H9 (cell line): ENCODE measurements around the gene FRY. TPM values are rescaled to one million over a fixed set of nuclear protein-coding genes. Genes with fewer than 3 reads are reported as not detected.

Experiments
- DNase-seq: peaks from one replicate; pipeline ENCODE4 v3.0.0-alpha.2; 2017
- H2AFZ ChIP-seq: one replicate; pipeline ENCODE4 v1.6.1; 2013; ENCODE audit warnings: mild to moderate bottlenecking, low read length, control low read depth, moderate library complexity
- H2AK5ac ChIP-seq: 2 replicates; pipeline ENCODE4 v1.6.1; 2013; ENCODE audit warnings: low read length, control low read depth, mixed read lengths; ENCODE audit not compliant: insufficient read length
- H2BK120ac ChIP-seq: one replicate; pipeline ENCODE4 v1.6.1; 2013; ENCODE audit warnings: low read depth, mild to moderate bottlenecking, low read length, control low read depth, inconsistent platforms; ENCODE audit not compliant: poor library complexity, severe bottlenecking
- H2BK12ac ChIP-seq: 2 replicates; pipeline ENCODE4 v1.6.1; 2013; ENCODE audit warnings: low read length, control low read depth, mixed read lengths, low read depth; ENCODE audit not compliant: insufficient read length
- H2BK15ac ChIP-seq: 2 replicates; pipeline ENCODE4 v1.6.1; 2013; ENCODE audit warnings: low read depth, low read length, control low read depth
- H2BK20ac ChIP-seq: one replicate; pipeline ENCODE4 v1.6.1; 2013; ENCODE audit warnings: low read depth, mild to moderate bottlenecking, low read length, control low read depth, inconsistent platforms; ENCODE audit not compliant: poor library complexity, severe bottlenecking
- H2BK5ac ChIP-seq: 2 replicates; pipeline ENCODE4 v1.6.1; 2013; ENCODE audit warnings: low read length, control low read depth, mixed read lengths; ENCODE audit not compliant: insufficient read length
- H3K14ac ChIP-seq: 2 replicates; pipeline ENCODE4 v1.6.1; 2013; ENCODE audit warnings: low read length, control low read depth; ENCODE audit not compliant: insufficient read depth
- H3K18ac ChIP-seq: 2 replicates; pipeline ENCODE4 v1.6.1; 2013; ENCODE audit warnings: low read depth, mild to moderate bottlenecking, mixed read lengths, low read length, control low read depth; ENCODE audit not compliant: insufficient read length
- H3K23ac ChIP-seq: 2 replicates; pipeline ENCODE4 v1.6.1; 2013; ENCODE audit warnings: low read length, control low read depth, mixed read lengths, low read depth; ENCODE audit not compliant: insufficient read length
- H3K23me2 ChIP-seq: 2 replicates; pipeline ENCODE4 v1.6.1; 2013; ENCODE audit warnings: low read depth, mild to moderate bottlenecking, mixed read lengths, low read length, control low read depth; ENCODE audit not compliant: insufficient read length, poor library complexity, severe bottlenecking
- H3K27ac ChIP-seq: 2 replicates; pipeline ENCODE4 v1.5.1; 2013; ENCODE audit warnings: low read length, control low read depth, mixed read lengths, low read depth; ENCODE audit not compliant: insufficient read length
- H3K27me3 ChIP-seq: 2 replicates; pipeline ENCODE4 v1.6.1; 2013; ENCODE audit warnings: low read length, control low read depth, inconsistent platforms; ENCODE audit not compliant: insufficient read depth
- H3K4ac ChIP-seq: 2 replicates; pipeline ENCODE4 v1.6.1; 2013; ENCODE audit warnings: low read depth, mild to moderate bottlenecking, control low read depth, inconsistent platforms, low read length, moderate library complexity
- H3K4me1 ChIP-seq: 2 replicates; pipeline ENCODE4 v1.6.1; 2013; ENCODE audit warnings: low read length, control low read depth, inconsistent platforms; ENCODE audit not compliant: insufficient read depth
- H3K4me2 ChIP-seq: 2 replicates; pipeline ENCODE4 v1.6.1; 2013; ENCODE audit warnings: low read length, control low read depth, mixed read lengths; ENCODE audit not compliant: insufficient read length, insufficient read depth
- H3K56ac ChIP-seq: 2 replicates; pipeline ENCODE4 v1.6.1; 2013; ENCODE audit warnings: low read depth, mild to moderate bottlenecking, mixed read lengths, low read length, control low read depth; ENCODE audit not compliant: insufficient read length
- H3K79me1 ChIP-seq: 2 replicates; pipeline ENCODE4 v1.6.1; 2013; ENCODE audit warnings: low read depth, mild to moderate bottlenecking, moderate library complexity, low read length, control low read depth, inconsistent platforms; ENCODE audit not compliant: insufficient read depth, poor library complexity, severe bottlenecking
- H3K79me2 ChIP-seq: 2 replicates; pipeline ENCODE4 v1.6.1; 2013; ENCODE audit warnings: low read length, control low read depth, inconsistent platforms; ENCODE audit not compliant: insufficient read depth
- H3K9ac ChIP-seq: 2 replicates; pipeline ENCODE4 v1.6.1; 2013; ENCODE audit warnings: low read length, control low read depth, mixed read lengths; ENCODE audit not compliant: insufficient read length; ENCODE audit errors: extremely low read depth
- H3K9me3 ChIP-seq: one replicate; pipeline ENCODE4 v1.6.1; 2013; ENCODE audit warnings: low read depth, low read length, inconsistent platforms; ENCODE audit not compliant: control insufficient read depth
- H3T11ph ChIP-seq: one replicate; pipeline ENCODE4 v1.6.1; 2013; ENCODE audit warnings: mild to moderate bottlenecking, low read length, control low read depth, inconsistent platforms
- H4K20me1 ChIP-seq: one replicate; pipeline ENCODE4 v1.6.1; 2013; ENCODE audit not compliant: control insufficient read depth, insufficient read length, insufficient read depth
- H4K5ac ChIP-seq: 2 replicates; pipeline ENCODE4 v1.6.1; 2013; ENCODE audit warnings: low read depth, mild to moderate bottlenecking, mixed read lengths, low read length, control low read depth; ENCODE audit not compliant: insufficient read length
- H4K8ac ChIP-seq: replicated peaks from 2 replicates; pipeline ENCODE4 v1.6.1; 2013; ENCODE audit warnings: low read length, control low read depth, mixed read lengths, low read depth; ENCODE audit not compliant: insufficient read length
- H4K91ac ChIP-seq: 2 replicates; pipeline ENCODE4 v1.6.1; 2013; ENCODE audit warnings: low read depth, mild to moderate bottlenecking, moderate library complexity, mixed read lengths, low read length, control low read depth; ENCODE audit not compliant: insufficient read length
- H3K27ac Mint-ChIP-seq, 3 experiments: 2 replicates in 2 of 3; 3 replicates in 1 of 3; pipeline ENCODE4 v1.8.0; 2020 to 2021; ENCODE audit warnings: mixed read lengths in 3 of 3, mild to moderate bottlenecking in 1 of 3, moderate library complexity in 1 of 3
- H3K27me3 Mint-ChIP-seq: 2 replicates; pipeline ENCODE4 v1.8.0; 2021; ENCODE audit warnings: low read depth, mild to moderate bottlenecking, moderate library complexity, mixed read lengths
- H3K36me3 Mint-ChIP-seq, 3 experiments: 2 replicates in 2 of 3; 3 replicates in 1 of 3; pipeline ENCODE4 v1.8.0; 2020 to 2021; ENCODE audit warnings: low read depth in 3 of 3, mixed read lengths in 3 of 3; ENCODE audit not compliant: insufficient read depth in 1 of 3
- H3K4me1 Mint-ChIP-seq, 2 experiments: 2 replicates each; pipeline ENCODE4 v1.8.0; 2020; ENCODE audit warnings: mixed read lengths in 2 of 2
- H3K4me3 Mint-ChIP-seq, 2 experiments: 2 replicates in 1 of 2; 3 replicates in 1 of 2; pipeline ENCODE4 v1.8.0; 2020 to 2021; ENCODE audit warnings: mild to moderate bottlenecking in 2 of 2, mixed read lengths in 2 of 2, moderate library complexity in 1 of 2
- H3K9me3 Mint-ChIP-seq, 2 experiments: 2 replicates in 1 of 2; 3 replicates in 1 of 2; pipeline ENCODE4 v1.8.0; 2020; ENCODE audit warnings: mild to moderate bottlenecking in 2 of 2, mixed read lengths in 2 of 2, moderate library complexity in 1 of 2
- CTCF ChIP-seq: fragments of 200-600 bp; sonication (generic); conservative IDR thresholded peaks from 3 replicates; pipeline ENCODE4 v1.8.0; 2021; ENCODE audit warnings: antibody characterized with exemption, mild to moderate bottlenecking
- WGBS: extraction: QIAGEN DNeasy Blood & Tissue Kit; methylation state at CpG from one replicate; pipeline ENCODE4 v1.1.7; 2013; ENCODE audit warnings: missing lambda C conversion rate, low lambda C conversion rate, mixed read lengths; ENCODE audit not compliant: insufficient read length; ENCODE audit errors: extremely low coverage; 5-methylcytosine and 5-hydroxymethylcytosine counted together
- total RNA-seq: library from RNA; stranded (reverse); gene quantifications from 2 replicates; pipeline ENCODE4 v1.2.1, GENCODE V29; 2021

Gene FRY
- total RNA-seq, 1 experiment from 2014 or later, result 5.2 TPM

- H3K27me3 ChIP-seq, result no peaks in the 10 kb centered on the region
- no peak overlapping the region for H3K14ac ChIP-seq
- H3K18ac ChIP-seq, result no peak overlapping the region
- no peak overlapping the region for H3K4me2 ChIP-seq
- Mint-ChIP-seq H3K4me1 (no peaks in the 10 kb centered on the region), H3K4me3 (no peak overlapping the region), H3K27ac (no peak overlapping the region), H3K9me3 (no peaks in the 10 kb centered on the region), H3K27me3 (no peaks in the 10 kb centered on the region), H3K36me3 (peaks cover 0 to 2% (median 0%) of the 10 kb centered on the region in 3 experiments; a peak in 1 of 7 replicates)
- no peak overlapping the region for H3K9ac ChIP-seq
- H2BK20ac ChIP-seq, result no peak overlapping the region
- H2BK5ac ChIP-seq, result no peak overlapping the region
- no peaks in the 10 kb centered on the region for H3K79me1 ChIP-seq
- DNase-seq, result no peak
- no peak overlapping the region for H3K4ac ChIP-seq
- H3K9me3 ChIP-seq, result no peaks in the 10 kb centered on the region
- H3K23me2 ChIP-seq, result no peaks in the 10 kb centered on the region
- H3K56ac ChIP-seq, result no peak overlapping the region
- H3K79me2 ChIP-seq, result no peaks in the 10 kb centered on the region
- H3K23ac ChIP-seq, result no peak overlapping the region
- TF ChIP-seq CTCF, result no peak
- no peak overlapping the region for H2BK120ac ChIP-seq
- H2BK12ac ChIP-seq, result no peak overlapping the region
- H3K4me1 ChIP-seq, result no peaks in the 10 kb centered on the region
- H2BK15ac ChIP-seq, result no peak overlapping the region
- H4K8ac ChIP-seq, result no peak overlapping the region
- H4K5ac ChIP-seq, result no peak overlapping the region
- no peak overlapping the region for H3T11ph ChIP-seq
- no peak overlapping the region for H2AFZ ChIP-seq
- H4K20me1 ChIP-seq, result no peaks in the 10 kb centered on the region
- no CpG with 5 or more reads among the region's 10 CpGs for WGBS
- no peak overlapping the region for H4K91ac ChIP-seq
- H3K27ac ChIP-seq, result no peak overlapping the region
- H2AK5ac ChIP-seq, result no peak overlapping the region
These were observed 223.5 kb downstream of the FRY start for GRCh38 chr13:32254916-32255723.
